Lower leg skin (tissue), 4 donors: ENCODE results near the gene IL1RAP. TPM values are rescaled to one million over a fixed set of nuclear protein-coding genes. Genes with fewer than 3 reads are reported as not detected.

Source experiments
- DNase-seq, 2 donors: peaks; one replicate each; pipeline ENCODE4 v3.0.0-alpha.2; 2019; ENCODE audit warnings: low spot score in 2 of 2
- H3K4me3 ChIP-seq: fragments of 200-600 bp; sonication (generic); 2 replicates; pipeline ENCODE4 v1.5.1; 2017; ENCODE audit warnings: mild to moderate bottlenecking, low read depth; ENCODE audit not compliant: poor library complexity, severe bottlenecking
- CTCF ChIP-seq, 3 donors: fragments of 450-650 bp; IDR thresholded peaks; one replicate each; pipeline ENCODE4 v1.5.1; 2016; ENCODE audit warnings: antibody characterized with exemption in 3 of 3, mild to moderate bottlenecking in 3 of 3, moderate library complexity in 2 of 3
- POLR2A ChIP-seq, 2 donors: fragments of 450-650 bp; IDR thresholded peaks; one replicate each; pipeline ENCODE4 v1.6.1; 2016 to 2017; ENCODE audit warnings: antibody characterized with exemption in 2 of 2, mild to moderate bottlenecking in 1 of 2, moderate library complexity in 1 of 2
- WGBS, 2 donors: methylation state at CpG; one replicate each; pipeline ENCODE4 v1.1.5; 2018; 5-methylcytosine and 5-hydroxymethylcytosine counted together
- intact Hi-C: fragments of 100-400 bp; cut with DNase I; formaldehyde crosslinking; loops from one replicate; pipeline ENCODE4 v1.15.0; 2023; ENCODE audit warnings: low total_unique reads
- total RNA-seq, 4 donors: library from RNA; depleted of rRNA; stranded (reverse); fragments of >200 nt; gene quantifications; one replicate each; pipeline ENCODE4 v1.1.0, GENCODE V29; 2016

Gene IL1RAP
- total RNA-seq, 4 donors from 2014 or later: 18.5 to 37.7 (median 23.9) TPM

- WGBS, 2 donors: 91 to 93% methylated on average over 2 of the region's 2 CpGs
- H3K4me3 ChIP-seq: no peak overlapping the region
- no peak for DNase-seq
- intact Hi-C loops: no loop called here
- TF ChIP-seq CTCF (IDR thresholded peaks at IDR 0.05): no peak
- no peak for TF ChIP-seq POLR2A (IDR thresholded peaks at IDR 0.05)
Observed at GRCh38 chr3:190607021-190607420, 93.1 kb downstream of the IL1RAP start.

GRCh38 chr3:190608850-190609589 lies 95.1 kb downstream of the IL1RAP start:
- DNase-seq: no peak
- WGBS, 2 donors: 85 to 90% methylated on average over 4 of the region's 4 CpGs
- TF ChIP-seq POLR2A (IDR thresholded peaks at IDR 0.05): no peak
- no peak for TF ChIP-seq CTCF (IDR thresholded peaks at IDR 0.05)
- H3K4me3 ChIP-seq: no peak overlapping the region
- intact Hi-C loops: no loop called here

- intact Hi-C loops: no loop called here
- no peak overlapping the region for H3K4me3 ChIP-seq
- DNase-seq: no peak
- TF ChIP-seq CTCF (IDR thresholded peaks at IDR 0.05) (no peak), POLR2A (IDR thresholded peaks at IDR 0.05) (no peak)
- WGBS, 2 donors: 70 to 82% methylated on average over 11 of the region's 11 CpGs
Observed at GRCh38 chr3:190614226-190615059, 100.6 kb downstream of the IL1RAP start.

GRCh38 chr3:190615060-190615384 lies 101.1 kb downstream of the IL1RAP start:
- WGBS, 2 donors: 92 to 98% methylated on average over 1 of the region's 1 CpG
- H3K4me3 ChIP-seq: no peak overlapping the region

GRCh38 chr3:190615607-190616006 lies 101.7 kb downstream of the IL1RAP start:
- no peak overlapping the region for H3K4me3 ChIP-seq
- WGBS, 2 donors: 41 to 53% methylated on average over 1 of the region's 1 CpG
- TF ChIP-seq CTCF (IDR thresholded peaks at IDR 0.05) (no peak), POLR2A (IDR thresholded peaks at IDR 0.05) (no peak)
- intact Hi-C loops: no loop called here
- DNase-seq: no peak

More at GRCh38 chr3:190615060-190615384, 101.1 kb downstream of the IL1RAP start:
- no peak for DNase-seq
- intact Hi-C loops: no loop called here
- TF ChIP-seq POLR2A (IDR thresholded peaks at IDR 0.05) (no peak), CTCF (IDR thresholded peaks at IDR 0.05) (no peak)
